NCI-H69 (cell line): ENCODE results near the gene GRIK3.
A peak's percentile ranks its signal among the peaks of the same experiment; 100 is the strongest.
"Not testable (repeated sequence)": the region's sequence is repeated elsewhere in the genome, so short reads cannot be mapped to it uniquely, and the experiment has no call there.

Experiments used
- DNase-seq: peaks from one replicate; lab custom pipeline; 2025; lab: John Stamatoyannopoulos, UW

The GRIK3 gene

DNA sequence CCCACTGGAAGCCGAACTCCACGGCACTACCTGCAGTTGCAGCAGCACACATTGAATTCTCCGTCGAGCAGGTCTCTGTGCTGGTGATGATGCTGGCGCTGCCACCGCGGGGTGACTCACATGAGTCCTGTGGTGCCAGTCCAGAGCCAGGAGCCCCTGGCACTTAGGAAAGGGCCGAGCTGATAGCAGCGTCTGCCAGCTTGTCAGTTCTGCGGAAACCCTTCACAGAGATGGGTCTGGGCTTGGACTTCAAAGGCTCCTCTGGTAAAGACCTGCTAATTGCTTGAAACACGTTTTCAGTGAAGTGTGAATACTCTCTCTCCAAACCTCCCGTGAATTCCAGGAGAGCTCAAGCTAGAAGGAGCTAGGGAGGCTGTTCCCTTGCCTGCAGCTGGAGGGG lies 92.2 kb downstream of the GRIK3 start:
- peak; percentile 24 for DNase-seq

DNA sequence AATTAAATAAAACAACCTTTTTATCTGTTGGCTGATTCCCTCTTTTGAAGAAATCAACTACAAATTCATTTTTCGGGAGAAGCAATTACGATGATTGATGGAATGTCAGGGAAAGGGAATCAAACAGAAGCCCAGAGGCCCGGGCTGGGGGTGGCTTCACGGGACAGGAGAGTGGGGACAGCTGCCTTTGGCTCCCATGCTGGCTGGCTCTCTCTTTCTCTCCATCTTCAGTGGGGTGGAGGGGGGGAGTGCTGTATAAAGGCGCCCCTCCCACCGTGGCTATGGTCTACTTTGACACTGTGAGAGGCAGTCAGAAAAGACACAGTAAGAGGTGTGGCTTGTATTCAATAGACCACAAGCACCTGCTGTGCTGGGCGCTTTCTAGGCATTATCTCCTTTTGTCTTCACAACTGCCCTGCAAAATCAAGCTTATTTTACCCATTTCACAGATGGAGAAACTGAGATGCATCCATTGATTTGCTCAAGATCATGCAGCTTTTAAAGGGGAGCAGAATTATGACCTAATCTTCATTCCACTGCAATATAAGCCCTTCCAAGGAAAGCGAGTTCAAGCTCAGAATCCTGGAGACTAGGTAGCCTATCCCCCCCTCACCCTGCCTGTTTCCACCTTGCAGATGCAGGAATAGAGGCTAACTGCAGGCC lies 92.9 kb downstream of the GRIK3 start:
- DNase-seq: peak; percentile 81

DNA sequence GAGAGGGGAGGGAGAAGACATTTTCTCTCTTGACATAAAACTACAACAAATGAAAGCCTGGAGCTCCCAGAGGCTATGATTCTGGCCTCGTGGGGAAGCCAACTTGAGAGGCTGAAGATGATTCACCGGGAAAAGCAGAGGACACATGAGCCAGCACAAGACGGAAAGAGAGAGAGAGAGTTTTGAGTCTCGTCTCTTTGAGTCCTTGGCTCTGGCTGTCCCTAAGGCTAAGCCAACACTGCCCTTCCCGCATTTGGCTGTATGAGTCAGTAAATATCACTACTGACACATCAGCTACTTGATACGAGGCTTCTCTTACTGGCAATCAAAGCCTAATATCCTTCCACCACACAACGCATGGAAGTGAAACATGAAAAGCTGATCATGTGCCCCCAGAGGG lies 95.5 kb downstream of the GRIK3 start:
- DNase-seq: no peak

DNA sequence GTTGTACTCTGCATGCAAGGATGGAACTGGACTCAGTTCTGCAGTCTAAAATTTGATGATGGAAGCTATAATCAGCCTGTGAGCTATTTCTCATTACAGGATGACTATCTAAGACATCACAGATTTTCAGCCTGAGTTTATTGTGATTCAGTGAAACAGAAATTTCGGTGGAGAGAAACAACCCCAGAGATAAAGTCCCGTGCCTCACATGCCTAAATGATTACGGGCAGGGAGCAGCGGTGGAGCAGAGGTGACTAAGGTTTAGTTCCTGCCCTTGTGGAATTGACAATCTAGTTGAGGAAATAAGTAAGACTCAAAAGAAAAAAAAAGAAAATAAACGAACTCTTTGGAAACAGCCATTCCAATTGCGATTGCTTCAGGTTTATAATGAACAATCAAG lies 96.9 kb downstream of the GRIK3 start:
- no peak for DNase-seq

DNA sequence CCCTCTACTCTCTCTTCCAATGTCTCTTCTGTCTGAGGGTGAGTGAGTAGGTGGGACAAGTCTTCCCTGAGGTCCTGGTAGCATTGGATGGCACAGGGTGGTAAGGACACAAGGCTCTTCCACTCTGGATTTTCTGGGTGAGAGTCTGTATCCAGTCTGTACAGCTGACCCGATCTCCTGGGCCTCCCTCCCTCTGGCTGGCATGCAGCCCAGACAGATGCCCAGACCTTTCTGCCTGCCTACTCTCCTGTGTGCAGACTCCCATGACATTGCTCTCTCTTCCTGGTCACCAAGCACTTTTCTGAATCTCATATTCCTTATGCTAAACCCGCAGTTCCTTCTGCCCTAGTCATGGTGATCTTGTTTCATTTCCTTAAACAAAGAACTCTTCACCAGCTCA lies 100.3 kb downstream of the GRIK3 start:
- peak; percentile 70 for DNase-seq

DNA sequence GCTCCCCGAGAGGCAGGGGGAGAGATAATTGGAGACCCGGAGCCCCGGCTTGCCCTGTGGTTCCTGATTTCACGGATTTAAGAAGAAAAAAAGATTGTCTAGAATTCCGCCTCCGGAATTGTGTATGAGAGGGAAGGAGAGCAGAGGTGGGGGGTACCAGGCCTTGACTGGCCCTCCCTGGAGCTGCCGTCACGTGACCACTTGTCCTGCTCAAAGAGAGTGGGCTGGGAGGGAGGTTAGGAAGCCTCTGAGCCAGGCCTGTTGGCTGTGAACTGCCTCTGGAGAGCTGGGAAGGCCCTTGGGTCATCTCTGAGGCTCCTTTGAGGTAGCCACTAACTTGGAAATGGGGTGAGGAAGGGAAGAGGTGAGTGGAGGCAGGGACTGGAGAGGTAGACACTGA lies 106.5 kb downstream of the GRIK3 start:
- no peak for DNase-seq

DNA sequence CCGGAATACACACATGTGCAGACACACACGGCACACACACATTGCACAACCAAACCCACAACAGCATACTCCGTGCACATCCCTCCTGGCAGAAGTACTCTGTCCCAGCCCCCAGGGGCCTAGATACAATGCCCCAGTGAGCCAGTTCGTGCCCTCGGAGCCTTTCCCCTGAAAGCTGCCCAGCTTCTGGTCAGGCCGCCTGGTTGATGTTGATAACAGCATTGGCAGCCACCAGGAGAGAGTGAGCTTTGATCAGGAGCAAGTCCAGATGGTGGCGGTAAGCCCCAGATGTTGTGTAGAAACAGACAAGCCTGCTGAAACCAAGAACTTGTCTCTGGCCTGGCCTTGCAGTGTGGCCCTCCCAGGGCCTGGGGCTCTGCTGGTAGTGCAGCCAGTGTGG lies 109.1 kb downstream of the GRIK3 start:
- DNase-seq: no peak

DNA sequence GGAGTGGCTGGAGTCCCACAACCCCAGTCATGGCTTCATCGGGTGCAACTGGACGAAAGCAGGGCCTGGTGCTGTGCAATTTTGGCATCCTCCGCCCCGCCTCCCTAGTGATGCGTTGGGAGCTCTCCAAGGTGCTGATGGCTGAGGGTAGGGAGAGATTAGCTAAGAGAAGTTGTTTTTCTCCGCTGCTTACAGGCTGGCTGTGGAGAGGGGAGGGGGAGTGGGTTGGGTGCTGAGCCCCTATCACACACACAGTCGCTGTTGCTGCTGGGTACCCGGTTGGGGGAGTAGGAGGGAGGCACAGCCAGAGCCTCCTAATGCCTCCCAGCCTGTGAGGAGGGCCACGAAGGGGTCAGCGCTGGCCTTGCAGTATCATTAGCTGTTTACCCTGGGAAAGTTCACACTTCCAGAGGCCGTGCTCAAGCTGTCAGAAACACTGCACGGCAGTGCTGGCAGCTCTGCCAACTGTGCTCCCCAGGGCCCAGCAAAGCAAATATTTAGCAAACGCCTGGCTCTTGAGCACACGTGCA lies 110.0 kb downstream of the GRIK3 start:
- peak; percentile 84 for DNase-seq

DNA sequence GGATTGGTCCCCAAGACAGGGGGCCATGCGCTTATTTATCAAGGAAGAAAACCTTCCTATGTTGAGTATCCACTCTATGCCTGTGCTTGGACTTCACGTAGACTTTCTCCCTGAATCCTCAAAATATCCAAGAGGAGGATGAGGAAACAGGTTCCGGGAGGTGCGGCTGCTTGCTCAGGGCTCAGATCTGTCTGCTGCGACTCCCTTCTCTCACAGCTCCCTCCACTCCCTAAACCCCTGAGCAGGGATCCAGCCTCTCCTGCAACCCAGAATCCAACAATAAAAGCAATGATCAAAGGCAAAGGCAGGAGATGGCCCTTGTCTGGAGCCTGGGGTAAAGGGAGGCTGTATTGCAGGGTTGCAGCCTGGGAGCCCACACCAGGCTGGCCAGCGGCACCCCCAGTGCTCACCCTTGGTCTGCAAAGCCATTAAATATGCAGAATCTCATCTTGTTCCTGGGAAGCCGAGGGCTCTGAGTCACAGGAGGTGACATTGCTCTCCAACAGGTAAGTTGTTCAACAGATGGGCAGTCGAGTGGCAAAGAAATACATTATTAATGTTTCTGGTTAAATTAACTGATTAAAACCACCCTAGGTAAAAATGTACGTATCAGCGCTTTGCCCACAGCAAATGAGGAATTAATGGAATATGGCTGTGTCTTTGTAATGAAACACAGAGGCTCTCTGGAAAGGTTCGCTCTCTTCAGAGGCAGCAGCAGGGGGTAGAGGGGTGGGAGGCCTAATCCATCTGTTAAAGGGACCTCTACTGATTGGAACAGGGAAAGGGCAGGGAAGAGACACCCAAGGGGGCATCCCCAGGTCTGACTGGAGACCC lies 111.5 kb downstream of the GRIK3 start:
- DNase-seq: no peak

DNA sequence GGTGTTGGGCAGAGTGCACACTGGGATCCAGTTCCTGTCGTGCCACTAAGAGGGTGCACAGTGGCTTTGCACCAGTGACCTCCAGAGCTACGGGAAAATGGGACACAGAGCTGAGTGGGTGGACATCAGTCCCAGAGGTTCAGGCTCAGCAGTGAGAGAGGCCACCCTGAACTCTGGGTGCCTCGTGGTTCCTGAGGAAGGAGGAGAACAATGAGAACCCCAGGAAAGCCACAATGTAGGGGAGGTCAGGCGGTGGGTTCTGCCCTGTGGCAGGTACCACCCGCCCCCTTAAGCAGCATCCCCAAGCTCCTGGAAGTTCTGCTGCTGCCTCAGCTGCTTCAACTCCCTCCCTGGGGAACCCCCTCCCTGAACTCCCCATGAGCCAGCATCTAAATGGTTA lies 112.2 kb downstream of the GRIK3 start:
- DNase-seq: no peak

DNA sequence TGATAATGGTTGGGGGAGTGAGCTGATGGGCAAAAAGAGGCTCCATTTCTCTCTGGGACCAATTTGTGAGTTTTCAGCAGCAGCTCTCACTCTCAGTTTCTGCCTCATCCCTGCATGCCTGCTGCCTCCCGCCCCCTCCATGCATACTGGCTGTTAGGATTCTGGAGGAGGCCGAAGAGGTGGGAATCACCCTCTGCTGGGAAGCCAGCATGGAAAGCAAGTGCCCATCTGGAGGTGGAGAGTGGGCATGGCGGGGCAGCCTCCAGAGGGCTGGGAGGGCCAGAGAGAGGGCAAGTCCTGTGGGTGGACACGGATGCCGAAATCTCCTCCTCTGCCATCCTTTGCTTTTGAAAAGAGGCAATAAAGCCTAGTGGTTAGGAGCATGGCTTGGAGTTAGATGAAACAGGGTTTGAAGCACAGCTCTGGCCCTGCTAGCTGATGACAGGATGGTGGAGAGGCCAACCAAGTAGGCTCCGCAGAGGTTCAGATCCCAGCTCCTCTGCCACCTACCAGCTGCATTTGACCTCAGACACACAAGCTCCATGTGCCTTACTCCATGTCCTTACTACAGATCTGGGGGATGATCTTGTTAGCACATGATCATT lies 113.4 kb downstream of the GRIK3 start:
- no peak for DNase-seq

DNA sequence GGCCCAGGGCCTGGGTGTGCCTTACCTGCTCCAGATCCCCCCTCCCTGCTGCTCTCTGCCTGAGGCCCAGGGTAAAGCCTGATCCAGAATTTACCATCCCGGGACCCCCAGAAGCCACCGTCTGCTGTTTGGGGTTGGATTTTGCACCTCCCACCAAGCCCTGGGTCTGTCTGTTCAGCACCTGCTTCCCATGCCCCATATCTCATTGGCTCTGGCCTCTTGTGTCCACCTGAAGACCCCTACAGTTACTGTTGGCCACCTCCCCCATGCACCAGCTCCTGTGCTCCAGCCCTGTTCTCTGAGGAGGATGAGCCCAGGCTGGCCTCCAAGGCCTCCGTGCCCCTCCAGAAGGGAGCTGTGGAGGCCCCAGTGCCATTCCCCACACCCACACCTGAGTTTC lies 113.9 kb downstream of the GRIK3 start:
- no peak for DNase-seq

DNA sequence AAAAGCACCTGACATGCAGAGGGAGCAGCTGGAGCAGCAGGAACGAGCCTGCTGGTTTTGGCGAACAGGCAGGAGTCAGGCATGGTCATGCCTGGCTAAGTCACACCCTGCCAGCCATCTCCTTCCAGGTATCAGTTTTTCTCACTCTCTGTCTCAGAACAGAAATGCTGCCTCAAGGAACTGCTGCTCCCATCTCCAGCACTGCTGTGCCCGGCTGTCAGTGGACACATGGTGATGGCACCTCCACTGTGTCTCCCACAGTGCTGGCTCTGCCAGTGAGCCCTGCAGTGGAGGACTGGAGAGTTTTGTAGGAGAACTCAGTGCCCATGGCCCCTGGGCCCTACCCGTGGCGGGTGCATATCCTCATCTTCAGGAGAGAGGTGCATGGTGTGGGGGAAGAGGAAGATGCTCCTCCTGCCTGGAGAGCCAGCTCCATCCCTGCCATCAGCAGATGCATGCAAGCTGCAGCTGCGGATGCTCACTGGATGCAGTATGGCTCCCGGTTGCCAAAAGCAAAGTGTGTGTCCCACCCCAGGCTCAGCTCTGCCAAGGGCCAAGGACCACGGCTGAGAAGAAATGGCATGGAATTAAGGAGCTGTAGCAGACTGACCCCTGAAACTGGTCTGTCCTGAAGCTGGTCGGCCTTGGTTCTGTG lies 114.7 kb downstream of the GRIK3 start:
- DNase-seq: peak; percentile 9

DNA sequence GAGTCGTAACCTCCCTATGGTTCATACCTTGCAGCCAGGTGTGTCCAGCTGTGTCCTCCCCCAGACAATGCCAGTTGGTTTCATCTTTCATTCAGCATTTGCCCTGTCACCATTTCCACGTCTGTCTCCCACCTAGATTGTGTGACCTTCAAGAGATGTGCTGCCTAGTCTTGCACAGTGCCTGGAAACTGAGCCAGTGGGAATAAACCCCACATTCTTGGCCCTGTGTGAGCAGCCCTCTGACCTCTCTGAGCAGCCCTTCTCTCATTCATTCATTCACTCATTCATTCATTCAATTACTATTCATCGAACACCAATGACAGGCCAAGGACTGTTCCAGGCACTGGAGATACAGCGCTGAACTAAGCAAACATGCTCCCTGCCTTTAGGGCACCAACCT lies 115.7 kb downstream of the GRIK3 start:
- DNase-seq: no peak

DNA sequence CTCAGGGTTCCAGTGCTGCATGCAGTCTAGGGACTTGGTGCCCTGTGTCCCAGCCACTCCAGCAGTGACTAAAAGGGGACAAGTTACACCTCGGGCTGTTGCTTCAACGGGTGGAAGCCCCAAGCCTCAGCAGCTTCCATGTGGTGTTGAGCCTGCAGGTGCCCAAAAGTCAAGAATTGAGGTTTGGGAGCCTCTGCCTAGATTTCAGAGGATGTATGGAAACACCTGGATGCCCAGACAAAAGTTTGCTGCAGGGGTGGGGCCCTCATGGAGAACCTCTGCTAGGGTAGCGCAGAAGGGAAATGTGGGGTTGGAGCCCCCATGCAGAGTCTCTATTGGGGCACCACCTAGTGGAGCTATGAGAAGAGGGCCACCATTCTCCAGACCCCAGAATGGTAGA lies 117.8 kb downstream of the GRIK3 start:
- not testable (repeated sequence) for DNase-seq

DNA sequence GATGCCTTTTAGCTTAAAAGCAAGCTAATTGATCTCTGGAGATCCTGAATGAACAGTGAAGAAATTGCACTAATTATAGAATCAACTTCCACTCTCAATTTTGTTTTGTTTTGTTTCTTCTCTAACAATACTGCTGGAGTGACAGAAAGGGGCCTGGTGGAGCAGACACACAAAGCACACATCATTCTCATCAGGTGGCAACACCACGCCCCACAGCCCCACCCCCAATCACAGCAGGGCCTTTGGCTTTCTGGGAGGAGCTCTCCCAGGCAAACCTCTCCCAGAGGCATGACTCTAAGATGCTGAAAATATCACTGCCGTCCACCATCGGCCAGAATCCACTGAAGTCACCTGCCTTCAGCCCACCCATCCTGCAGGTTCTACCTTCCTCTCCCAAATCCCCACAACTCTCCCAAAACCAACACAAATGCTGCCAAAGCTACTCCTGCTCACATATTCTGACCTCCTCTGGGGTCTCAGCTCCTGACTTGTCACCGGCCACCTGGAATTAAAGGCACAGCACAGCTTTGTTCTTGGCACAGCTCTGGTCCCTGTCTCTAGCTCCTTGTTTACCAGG lies 120.7 kb downstream of the GRIK3 start:
- DNase-seq: peak; percentile 81

DNA sequence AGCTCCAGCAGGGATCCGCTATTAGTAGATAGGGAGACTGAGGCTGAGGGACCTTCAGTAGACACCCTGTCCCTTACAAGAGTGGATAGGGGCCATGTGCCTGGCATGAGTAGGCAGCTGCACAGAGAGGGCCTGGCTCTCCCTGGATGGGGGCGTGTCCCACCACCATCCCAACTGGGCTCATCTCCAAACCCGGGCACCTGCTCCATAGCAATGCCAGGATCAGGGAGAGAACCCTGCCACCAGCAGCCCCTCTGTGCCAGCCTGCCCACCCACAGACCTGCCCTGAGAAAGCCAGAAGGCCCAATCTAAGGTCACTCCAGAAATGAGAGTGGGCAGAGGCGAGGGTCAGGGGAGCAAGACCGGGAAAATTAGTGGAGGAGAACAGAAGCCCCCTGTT lies 121.3 kb downstream of the GRIK3 start:
- DNase-seq: peak; percentile 49

DNA sequence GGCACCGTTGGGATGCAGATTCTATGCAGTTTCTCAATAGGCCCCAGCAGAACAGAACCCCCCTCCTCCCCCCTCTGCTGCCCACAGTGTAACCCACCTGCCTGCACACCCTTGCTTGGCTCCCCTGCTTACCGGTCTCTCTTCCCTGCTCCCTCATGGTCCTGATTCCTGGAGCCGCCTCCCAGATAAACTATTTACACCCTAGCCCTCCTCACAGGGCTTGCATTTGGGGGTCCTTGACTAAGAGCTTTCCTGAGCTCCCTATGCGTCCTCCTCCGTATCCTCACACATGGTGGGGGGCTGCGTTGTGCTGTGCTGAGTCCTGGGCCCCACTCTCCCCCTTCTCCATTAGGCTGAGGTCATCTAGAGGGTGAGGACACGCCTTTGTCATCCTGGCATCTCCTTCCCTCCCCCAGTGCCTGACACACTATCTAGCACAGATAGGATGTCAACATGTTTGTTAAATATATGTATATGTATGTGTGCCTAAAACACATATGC lies 121.9 kb downstream of the GRIK3 start:
- no peak for DNase-seq

DNA sequence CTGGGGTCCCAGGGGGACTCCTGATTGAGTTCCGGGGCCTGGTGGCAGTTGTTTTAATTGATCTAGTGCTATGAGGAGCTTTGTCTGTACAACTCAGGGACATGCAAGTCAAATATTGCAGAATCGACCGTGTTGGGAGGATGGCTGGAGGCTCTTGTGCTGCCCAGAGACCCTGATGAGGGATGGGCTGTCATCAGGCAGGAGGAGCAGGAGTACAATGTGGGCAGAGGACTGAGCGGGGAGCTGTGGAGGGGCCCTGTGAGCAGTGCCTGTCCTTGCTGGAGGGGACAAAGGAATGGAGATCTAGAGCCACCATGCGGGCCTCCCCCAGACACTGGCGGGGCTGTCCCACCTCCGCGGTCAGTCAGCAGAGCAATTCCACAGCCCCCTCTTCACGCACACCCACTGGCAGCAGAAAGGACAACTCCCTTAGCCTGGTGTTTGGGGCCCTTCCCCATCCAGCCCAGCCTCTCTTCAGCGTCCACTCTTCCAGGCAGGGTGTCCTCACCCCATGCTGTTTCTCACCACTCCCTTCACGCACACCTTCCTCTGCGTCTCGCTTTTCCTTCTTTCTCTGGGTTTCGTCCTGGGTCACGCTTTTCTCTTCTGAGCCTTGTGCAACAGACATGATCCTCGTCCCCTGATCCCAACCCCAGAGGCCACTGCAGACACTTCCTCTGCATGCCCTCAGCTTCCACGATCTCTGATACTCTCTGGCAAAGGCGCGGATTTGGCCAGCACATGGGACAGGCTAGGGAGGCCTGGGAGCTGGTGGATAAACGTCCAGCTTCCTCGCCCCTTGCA lies 122.6 kb downstream of the GRIK3 start:
- no peak for DNase-seq

DNA sequence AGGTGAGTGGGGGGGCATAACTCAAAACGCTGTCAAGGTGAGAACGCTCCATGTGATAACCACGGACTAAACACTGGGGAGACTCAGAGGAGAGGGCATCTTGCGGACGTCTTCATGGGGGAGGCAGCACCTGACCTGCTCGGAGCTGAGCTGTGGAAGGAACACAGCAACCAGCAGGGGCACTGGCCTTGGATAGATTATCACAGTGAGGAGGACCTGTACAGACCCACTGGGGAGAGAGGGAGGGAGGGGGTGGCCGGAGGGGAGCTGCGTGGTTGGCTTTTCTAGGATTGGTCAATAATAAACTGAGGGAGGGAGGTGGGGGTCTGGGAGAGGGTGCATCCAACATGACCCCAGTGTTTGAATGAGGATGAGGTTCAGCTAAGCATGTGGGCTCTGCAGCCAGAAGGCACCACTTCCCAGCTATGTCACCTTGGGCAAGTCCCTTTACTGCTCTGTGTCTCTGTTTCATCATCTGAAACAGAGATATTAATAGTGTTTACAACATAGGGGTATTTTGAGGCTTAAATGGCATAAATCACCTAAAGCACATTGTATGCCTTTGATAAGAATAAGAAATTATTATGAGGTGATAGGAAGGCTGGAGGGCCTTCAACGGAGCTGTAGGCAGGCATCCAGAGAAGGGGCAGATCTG lies 123.3 kb downstream of the GRIK3 start:
- DNase-seq: no peak
